ENCODE results near the gene SWAP70. TPM values are rescaled to one million over a fixed set of nuclear protein-coding genes. Genes with fewer than 3 reads are reported as not detected.
A peak's percentile ranks its signal among the peaks of the same experiment; 100 is the strongest.

SWAP70 gene
- total and polyA plus RNA-seq, 9 of the 15 experiments (the other 6 are each of a cell fraction or from before 2014, with no cell fraction given) = 1.7 to 4.9 (median 3.9) TPM

GRCh38 chr11:9758637-9759518 is 95.0 kb downstream of the SWAP70 start (continued):
- peak; percentile 32; the same call in 1 of the 2 replicates for TF ChIP-seq ZBTB49 (CRISPR knock-in tag; IDR thresholded peaks at IDR 0.05; ENCODE audit: borderline replicate concordance)
- TF ChIP-seq TCF15 (CRISPR knock-in tag; IDR thresholded peaks at IDR 0.05) = no peak
- no peak for TF ChIP-seq POLR2AphosphoS5 (IDR thresholded peaks at IDR 0.05; ENCODE audit: control insufficient read depth, insufficient read depth, low read depth, low read length)
- 0 out of 2 replicates have a peak, but pooled peaks have one; percentile 72 for TF ChIP-seq ZNF263 (CRISPR knock-in tag; IDR thresholded peaks at IDR 0.05; ENCODE audit: borderline replicate concordance)
- TF ChIP-seq CBX8 (IDR thresholded peaks at IDR 0.05; ENCODE audit: borderline replicate concordance, extremely low read depth, low read depth, low read length, poor library complexity, severe bottlenecking) = no peak
- no peak for TF ChIP-seq BACH1 (tag; IDR thresholded peaks at IDR 0.05)
- TF ChIP-seq ZNF507 (tag; conservative IDR thresholded peaks at IDR 0.05) = no peak
- no peak for TF ChIP-seq RHOXF2B (CRISPR knock-in tag; conservative IDR thresholded peaks at IDR 0.05)
- TF ChIP-seq SIN3B (IDR thresholded peaks at IDR 0.05; ENCODE audit: low read depth) = no peak
- TF ChIP-seq SETDB1 (IDR thresholded peaks at IDR 0.05; ENCODE audit: low read length) = no peak
- peak; percentile 90 for TF ChIP-seq ZFX (CRISPR knock-in tag; IDR thresholded peaks at IDR 0.05)
- no peak for TF ChIP-seq CC2D1A (IDR thresholded peaks at IDR 0.05)
- no peak for TF ChIP-seq IFI16 (CRISPR knock-in tag; IDR thresholded peaks at IDR 0.05)
- no peak for TF ChIP-seq SIX5 (IDR thresholded peaks at IDR 0.05; ENCODE audit: borderline replicate concordance in 1 of 2, insufficient read depth in 1 of 2, low read depth in 1 of 2, low read length in 2 of 2)
- peak; percentile 27 for TF ChIP-seq CCNT2 (IDR thresholded peaks at IDR 0.05; ENCODE audit: borderline replicate concordance, extremely low read depth, insufficient read length, low read depth, low read length)
- no peak for TF ChIP-seq MNT (conservative IDR thresholded peaks at IDR 0.05)
- TF ChIP-seq ZNF408 (CRISPR knock-in tag; IDR thresholded peaks at IDR 0.05; ENCODE audit: low read depth) = no peak
- no peak; the same call in 1 of the 2 replicates for TF ChIP-seq EP400 (IDR thresholded peaks at IDR 0.05)
- no peak for TF ChIP-seq ZBTB26 (CRISPR knock-in tag; IDR thresholded peaks at IDR 0.05)
- no peak for TF ChIP-seq CHD2 (IDR thresholded peaks at IDR 0.05; ENCODE audit: low read depth, low read length)

Measured in K562 (cell line).